Mesendoderm (in vitro differentiated cells): Measurements from ENCODE around the gene NHERF2.

ENCODE experiments used
- DNase-seq: peaks from one replicate; pipeline ENCODE4 v3.0.0; 2013
- H2AK5ac ChIP-seq: 2 replicates; pipeline ENCODE4 v1.6.1; 2013; ENCODE audit warnings: low read length, inconsistent platforms
- H2BK120ac ChIP-seq: 2 replicates; pipeline ENCODE4 v1.6.1; 2013; ENCODE audit warnings: low read depth, mild to moderate bottlenecking, low read length, moderate library complexity, mixed read lengths
- H2BK15ac ChIP-seq: replicated peaks from 2 replicates; pipeline ENCODE4 v1.6.1; 2013; ENCODE audit warnings: low read depth, mild to moderate bottlenecking, moderate library complexity
- H2BK5ac ChIP-seq: 2 replicates; pipeline ENCODE4 v1.6.1; 2013; ENCODE audit warnings: low read length, inconsistent platforms
- H3K18ac ChIP-seq: 2 replicates; pipeline ENCODE4 v1.6.1; 2013; ENCODE audit warnings: mild to moderate bottlenecking, low read length, mixed read lengths
- H3K23ac ChIP-seq: one replicate; pipeline ENCODE4 v1.6.1; 2013; ENCODE audit warnings: low read length
- H3K27ac ChIP-seq: 2 replicates; pipeline ENCODE4 v1.5.1; 2013; ENCODE audit warnings: low read depth, mild to moderate bottlenecking, inconsistent platforms, low read length, moderate library complexity
- H3K27me3 ChIP-seq: 2 replicates; pipeline ENCODE4 v1.6.1; 2013; ENCODE audit warnings: low read length, control low read depth, mild to moderate bottlenecking, inconsistent platforms; ENCODE audit not compliant: insufficient read depth, poor library complexity
- H3K36me3 ChIP-seq: 2 replicates; pipeline ENCODE4 v1.6.1; 2013; ENCODE audit warnings: low read length, inconsistent platforms; ENCODE audit not compliant: control insufficient read depth, insufficient read depth
- H3K4ac ChIP-seq: one replicate; pipeline ENCODE4 v1.6.1; 2013; ENCODE audit warnings: low read depth, mild to moderate bottlenecking, low read length, moderate library complexity
- H3K4me1 ChIP-seq: 2 replicates; pipeline ENCODE4 v1.6.1; 2013; ENCODE audit warnings: low read depth, low read length, inconsistent platforms; ENCODE audit not compliant: control insufficient read depth
- H3K4me2 ChIP-seq: 2 replicates; pipeline ENCODE4 v1.6.1; 2013; ENCODE audit warnings: low read length
- H3K4me3 ChIP-seq: 2 replicates; pipeline ENCODE4 v1.5.1; 2013; ENCODE audit warnings: mild to moderate bottlenecking, low read length
- H3K56ac ChIP-seq: one replicate; pipeline ENCODE4 v1.6.1; 2013; ENCODE audit warnings: low read length
- H3K79me1 ChIP-seq: 2 replicates; pipeline ENCODE4 v1.6.1; 2013; ENCODE audit warnings: low read length, inconsistent platforms
- H3K79me2 ChIP-seq: 2 replicates; pipeline ENCODE4 v1.6.1; 2013; ENCODE audit warnings: mild to moderate bottlenecking, low read length; ENCODE audit not compliant: control insufficient read depth, insufficient read depth
- H3K9ac ChIP-seq: 2 replicates; pipeline ENCODE4 v1.6.1; 2013; ENCODE audit warnings: low read length, inconsistent platforms
- H4K5ac ChIP-seq: one replicate; pipeline ENCODE4 v1.6.1; 2013; ENCODE audit warnings: low read length
- H4K8ac ChIP-seq: one replicate; pipeline ENCODE4 v1.6.1; 2013; ENCODE audit warnings: low read depth, mild to moderate bottlenecking, control low read depth, low read length, moderate library complexity
- WGBS: extraction: QIAGEN DNeasy Blood & Tissue Kit; methylation state at CpG from one replicate; pipeline ENCODE4 v1.1.7; 2013; ENCODE audit warnings: low lambda C conversion rate, missing lambda C conversion rate; ENCODE audit not compliant: insufficient coverage; ENCODE audit errors: extremely low coverage; 5-methylcytosine and 5-hydroxymethylcytosine counted together

NHERF2 gene

GRCh38 chr16:2056077-2056476, 29.4 kb downstream of the NHERF2 start:
- Histone ChIP-seq H3K4me1 (no peaks in the 10 kb centered on the region), H3K4ac (no peak overlapping the region), H3K36me3 (peaks cover 4% of the 10 kb centered on the region), H3K9ac (no peak overlapping the region), H3K23ac (no peak overlapping the region), H2BK5ac (no peak overlapping the region), H3K18ac (no peak overlapping the region), H4K8ac (no peak overlapping the region), H3K56ac (no peak overlapping the region), H3K27ac (no peak overlapping the region), H3K79me1 (no peaks in the 10 kb centered on the region), H3K27me3 (no peaks in the 10 kb centered on the region), H2BK120ac (no peak overlapping the region), H3K4me3 (no peak overlapping the region), H4K5ac (no peak overlapping the region), H2AK5ac (no peak overlapping the region), H3K4me2 (no peak overlapping the region), H2BK15ac (no peak overlapping the region), H3K79me2 (no peaks in the 10 kb centered on the region)
- DNase-seq: peak; percentile 29
- no CpG with 5 or more reads among the region's 15 CpGs for WGBS

DNA sequence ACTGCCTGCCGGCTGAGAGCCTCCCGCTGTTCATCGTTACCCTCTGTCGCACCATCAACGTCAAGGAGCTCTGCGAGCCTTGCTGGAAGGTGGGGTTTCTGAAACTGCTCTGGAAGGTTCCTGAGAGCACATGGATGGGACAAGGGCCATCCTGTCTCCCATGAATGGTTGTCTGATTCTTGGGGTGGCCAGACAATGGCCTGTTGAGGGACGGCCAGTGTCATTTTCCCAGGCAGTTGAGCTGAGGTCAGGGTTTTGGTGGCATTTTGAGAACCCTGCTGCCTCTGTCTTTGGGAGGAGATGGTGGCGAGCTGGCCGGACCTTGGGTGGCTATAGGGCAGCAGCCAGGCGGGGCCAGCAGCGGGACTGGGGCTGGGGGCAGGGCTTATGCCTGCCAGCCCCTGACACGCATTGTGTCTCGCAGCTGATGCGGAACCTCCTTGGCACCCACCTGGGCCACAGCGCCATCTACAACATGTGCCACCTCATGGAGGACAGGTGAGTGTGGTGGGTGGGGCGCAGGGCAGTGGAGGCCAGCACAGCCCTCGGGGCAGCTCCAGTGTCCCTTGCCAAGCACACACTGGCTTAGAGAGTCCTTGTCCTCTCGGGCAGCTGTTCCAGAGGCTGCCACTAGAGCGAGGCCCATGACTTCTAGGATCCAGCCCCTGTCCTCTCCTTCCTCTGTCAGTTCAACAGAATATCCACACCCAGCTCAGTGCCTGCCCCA, 30.1 kb downstream of the NHERF2 start:
- Histone ChIP-seq H3K23ac (no peak overlapping the region), H2BK5ac (no peak overlapping the region), H3K4ac (no peak overlapping the region), H2BK120ac (no peak overlapping the region), H3K4me3 (no peak overlapping the region), H3K27ac (no peak overlapping the region), H3K79me1 (no peaks in the 10 kb centered on the region), H2BK15ac (no peak overlapping the region), H3K4me2 (no peak overlapping the region), H3K18ac (no peak overlapping the region), H4K5ac (no peak overlapping the region), H3K4me1 (no peaks in the 10 kb centered on the region), H4K8ac (no peak overlapping the region), H3K27me3 (no peaks in the 10 kb centered on the region), H3K56ac (no peak overlapping the region), H2AK5ac (no peak overlapping the region), H3K79me2 (no peaks in the 10 kb centered on the region), H3K9ac (no peak overlapping the region), H3K36me3 (peaks cover 4% of the 10 kb centered on the region)
- peak; percentile 38 for DNase-seq
- WGBS: no CpG with 5 or more reads among the region's 19 CpGs

GRCh38 chr16:2057438-2057837, 30.7 kb downstream of the NHERF2 start:
- Histone ChIP-seq H3K4ac (no peak overlapping the region), H3K27me3 (no peaks in the 10 kb centered on the region), H3K4me3 (no peak overlapping the region), H3K18ac (no peak overlapping the region), H3K23ac (no peak overlapping the region), H3K79me2 (no peaks in the 10 kb centered on the region), H3K4me2 (no peak overlapping the region), H3K36me3 (peaks cover 4% of the 10 kb centered on the region), H3K4me1 (no peaks in the 10 kb centered on the region), H3K27ac (no peak overlapping the region), H3K9ac (no peak overlapping the region), H2BK5ac (no peak overlapping the region), H2BK120ac (no peak overlapping the region), H2AK5ac (no peak overlapping the region), H3K56ac (no peak overlapping the region), H2BK15ac (no peak overlapping the region), H4K5ac (no peak overlapping the region), H3K79me1 (no peaks in the 10 kb centered on the region), H4K8ac (no peak overlapping the region)
- no CpG with 5 or more reads among the region's 10 CpGs for WGBS
- no peak for DNase-seq

GRCh38 chr16:2058420-2058819, 31.7 kb downstream of the NHERF2 start:
- H3K4ac ChIP-seq: no peak overlapping the region
- no peak overlapping the region for H3K56ac ChIP-seq
- DNase-seq: no peak
- H3K23ac ChIP-seq: no peak overlapping the region
- no peak overlapping the region for H3K9ac ChIP-seq
- H3K27me3 ChIP-seq: no peaks in the 10 kb centered on the region
- H3K4me3 ChIP-seq: no peak overlapping the region
- no peak overlapping the region for H3K18ac ChIP-seq
- no peak overlapping the region for H2AK5ac ChIP-seq
- no peak overlapping the region for H2BK15ac ChIP-seq
- WGBS: no CpG with 5 or more reads among the region's 13 CpGs
- H3K27ac ChIP-seq: no peak overlapping the region
- H3K4me1 ChIP-seq: no peaks in the 10 kb centered on the region
- peaks cover 3% of the 10 kb centered on the region for H3K36me3 ChIP-seq
- H3K79me1 ChIP-seq: no peaks in the 10 kb centered on the region
- H4K5ac ChIP-seq: no peak overlapping the region
- H3K4me2 ChIP-seq: no peak overlapping the region
- no peaks in the 10 kb centered on the region for H3K79me2 ChIP-seq
- H4K8ac ChIP-seq: no peak overlapping the region
- no peak overlapping the region for H2BK5ac ChIP-seq
- H2BK120ac ChIP-seq: no peak overlapping the region

DNA sequence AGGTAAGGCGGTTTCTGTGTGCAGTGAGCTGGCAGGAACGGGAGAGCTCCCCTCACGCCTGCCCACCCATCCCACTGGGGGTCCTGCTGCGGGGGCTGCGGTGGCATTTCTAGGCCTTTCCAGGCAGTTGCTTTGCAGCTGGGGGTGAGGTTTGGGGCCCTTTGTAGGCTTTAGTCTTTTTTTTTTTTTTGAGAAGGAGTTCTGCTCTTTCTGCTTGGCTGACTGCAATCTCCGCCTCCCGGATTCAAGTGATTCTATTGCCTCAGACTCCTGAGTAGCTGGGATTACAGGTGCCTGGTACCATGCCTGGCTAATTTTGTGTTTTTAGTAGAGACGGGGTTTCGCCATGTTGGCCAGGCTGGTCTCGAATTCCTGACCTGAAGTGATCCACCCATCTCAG, 32.2 kb downstream of the NHERF2 start:
- H3K56ac ChIP-seq: no peak overlapping the region
- no peak overlapping the region for H3K27ac ChIP-seq
- no peaks in the 10 kb centered on the region for H3K4me1 ChIP-seq
- H4K5ac ChIP-seq: no peak overlapping the region
- H3K18ac ChIP-seq: no peak overlapping the region
- no peak overlapping the region for H4K8ac ChIP-seq
- no peak overlapping the region for H2BK5ac ChIP-seq
- H3K4ac ChIP-seq: no peak overlapping the region
- H2BK120ac ChIP-seq: no peak overlapping the region
- no peaks in the 10 kb centered on the region for H3K27me3 ChIP-seq
- no peak overlapping the region for H2BK15ac ChIP-seq
- no CpG with 5 or more reads among the region's 10 CpGs for WGBS
- no peak overlapping the region for H3K4me3 ChIP-seq
- H3K9ac ChIP-seq: no peak overlapping the region
- no peaks in the 10 kb centered on the region for H3K79me2 ChIP-seq
- H3K36me3 ChIP-seq: no peaks in the 10 kb centered on the region
- no peak overlapping the region for H3K4me2 ChIP-seq
- no peaks in the 10 kb centered on the region for H3K79me1 ChIP-seq
- DNase-seq: no peak
- no peak overlapping the region for H2AK5ac ChIP-seq
- no peak overlapping the region for H3K23ac ChIP-seq

- no peak overlapping the region for H2AK5ac ChIP-seq
- no peak overlapping the region for H3K4me2 ChIP-seq
- DNase-seq: no peak
- no peak overlapping the region for H3K56ac ChIP-seq
- H3K18ac ChIP-seq: no peak overlapping the region
- H3K9ac ChIP-seq: no peak overlapping the region
- no peak overlapping the region for H3K4ac ChIP-seq
- H3K27ac ChIP-seq: no peak overlapping the region
- no peak overlapping the region for H2BK5ac ChIP-seq
- H4K5ac ChIP-seq: no peak overlapping the region
- H3K4me1 ChIP-seq: no peaks in the 10 kb centered on the region
- H3K23ac ChIP-seq: no peak overlapping the region
- H3K36me3 ChIP-seq: no peaks in the 10 kb centered on the region
- H3K79me2 ChIP-seq: no peaks in the 10 kb centered on the region
- WGBS: no CpG with 5 or more reads among the region's 17 CpGs
- no peak overlapping the region for H2BK120ac ChIP-seq
- H3K79me1 ChIP-seq: no peaks in the 10 kb centered on the region
- H3K4me3 ChIP-seq: no peak overlapping the region
- no peak overlapping the region for H2BK15ac ChIP-seq
- H4K8ac ChIP-seq: no peak overlapping the region
- no peaks in the 10 kb centered on the region for H3K27me3 ChIP-seq
Measured at GRCh38 chr16:2060346-2060745, 33.6 kb downstream of the NHERF2 start.
